Ovary (tissue), 9 donors: ENCODE data around the gene LPAR1. TPM values are rescaled to one million over a fixed set of nuclear protein-coding genes. Genes with fewer than 3 reads are reported as not detected.

Experiments
- DNase-seq, 5 donors: peaks; one replicate each; pipeline ENCODE4 v3.0.0-alpha.2; 2019 to 2020
- H3K27ac ChIP-seq, 2 donors: fragments of 200-600 bp; one replicate each; pipeline versions ENCODE4 v1.5.1 to v1.8.0; 2019 to 2022
- H3K27me3 ChIP-seq: fragments of 200-600 bp; one replicate; pipeline ENCODE4 v1.8.0; 2022
- H3K36me3 ChIP-seq: fragments of 200-600 bp; sonication (generic); one replicate; pipeline ENCODE4 v1.5.1; 2019
- H3K4me1 ChIP-seq: one replicate; pipeline ENCODE4 v1.8.1; 2013; ENCODE audit warnings: mild to moderate bottlenecking, moderate library complexity; ENCODE audit not compliant: insufficient read depth
- H3K4me3 ChIP-seq: fragments of 200-600 bp; sonication (generic); one replicate; pipeline ENCODE4 v1.5.1; 2017
- H3K9me3 ChIP-seq, 2 donors: fragments of 200-600 bp in 1 of 2; sonication (generic) in 1 of 2; one replicate each; pipeline versions ENCODE4 v1.5.1 to v1.8.1; 2013 to 2019; ENCODE audit warnings: mild to moderate bottlenecking in 1 of 2, moderate library complexity in 1 of 2
- CTCF ChIP-seq, 3 donors: fragments of 450-650 bp in 2 of 3; fragments of 200-600 bp in 1 of 3; IDR thresholded peaks; one replicate each; pipeline versions ENCODE4 v1.5.1 to v1.8.0; 2016 to 2022; ENCODE audit warnings: antibody characterized with exemption in 3 of 3, mild to moderate bottlenecking in 1 of 3
- EP300 ChIP-seq: sonication (generic); formaldehyde crosslinking; IDR thresholded peaks from one replicate; pipeline ENCODE4 v1.6.1; 2017; ENCODE audit warnings: antibody characterized with exemption
- POLR2A ChIP-seq: fragments of 450-650 bp; IDR thresholded peaks from one replicate; pipeline ENCODE4 v1.6.1; 2017; ENCODE audit warnings: antibody characterized with exemption, mild to moderate bottlenecking, moderate library complexity
- WGBS, 3 donors: extraction: QIAGEN DNeasy Blood & Tissue Kit in 1 of 3; methylation state at CpG; one replicate each; pipeline versions ENCODE4 v1.1.5 to v1.1.7; 2013 to 2017; 5-methylcytosine and 5-hydroxymethylcytosine counted together
- intact Hi-C, 4 donors: fragments of 100-400 bp; cut with DNase I; formaldehyde crosslinking; loops; one replicate each; pipeline versions ENCODE4 v1.11.0 to v1.15.1; 2022 to 2023
- polyA plus RNA-seq, 2 donors: library from polyadenylated mRNA; stranded (reverse); fragments of 200-250 nt in 1 of 2; fragments of 350-450 nt in 1 of 2; fragmentation: Illumina TruSeq in 1 of 2; extraction: RNeasy Lipid Tissue Mini Kit (QIAGEN cat#74804) in 1 of 2; gene quantifications; one replicate each; pipeline ENCODE4 v1.2.3, GENCODE V29; 2013 to 2014
- total RNA-seq, 7 donors: library from RNA; depleted of rRNA in 2 of 7; stranded (reverse); fragments of >200 nt in 2 of 7; fragmentation: NEBNext Ultra II Directional in 3 of 7; extraction: Animal tissue kit (Norgen Biotek cat#: 25700) in 3 of 7; gene quantifications; one replicate each; pipeline versions ENCODE4 v1.1.0 to v1.2.4, GENCODE V29; 2016 to 2023
- donor health status: DM: no; HTN: no; CAD: no; lungs with moderate emphysema.
- donor health status: DM: no; HTN: no; CAD: no.
- donor health status: Bipolar disorder and iron deficiency.
- donor health status: DM: yes; HTN: yes; CAD: no.
- donor health status: DM: no; HTN: no; CAD: no.
- donor health status: DM: yes; HTN: yes; CAD: no.

LPAR1 gene
- total and polyA plus RNA-seq, 9 donors, result 11.1 to 29.2 (median 18.4) TPM

GRCh38 chr9:110874963-110875674, 163.2 kb downstream of the LPAR1 start:
- no peaks in the 10 kb centered on the region for H3K36me3 ChIP-seq
- 83 to 87% (median 84%) methylated on average over 14 of the region's 14 CpGs for WGBS, 3 donors
- no peak overlapping the region for H3K27ac ChIP-seq
- no peak overlapping the region for H3K4me3 ChIP-seq
- TF ChIP-seq CTCF (IDR thresholded peaks at IDR 0.05), result no peak
- no peak for TF ChIP-seq EP300
- no peak for TF ChIP-seq POLR2A
- DNase-seq, result peak in 1 of 5 donors; percentile 19
- H3K9me3 ChIP-seq, result no peaks in the 10 kb centered on the region
- intact Hi-C loops, result no loop called here
- H3K27me3 ChIP-seq, result no peaks in the 10 kb centered on the region
- H3K4me1 ChIP-seq, result peaks cover 3% of the 10 kb centered on the region

- Histone ChIP-seq H3K36me3 (no peaks in the 10 kb centered on the region), H3K4me1 (peaks cover 2% of the 10 kb centered on the region), H3K27me3 (no peaks in the 10 kb centered on the region), H3K27ac (no peak overlapping the region), H3K4me3 (no peak overlapping the region), H3K9me3 (no peaks in the 10 kb centered on the region)
- intact Hi-C loops, result no loop called here
- no peak for DNase-seq
- TF ChIP-seq EP300 (no peak), CTCF (IDR thresholded peaks at IDR 0.05) (no peak), POLR2A (no peak)
- 57 to 68% (median 66%) methylated on average over 6 of the region's 6 CpGs for WGBS, 3 donors
Measured at GRCh38 chr9:110872920-110873319, 165.3 kb downstream of the LPAR1 start.

- Histone ChIP-seq H3K27ac (no peak overlapping the region), H3K27me3 (no peaks in the 10 kb centered on the region), H3K36me3 (no peaks in the 10 kb centered on the region), H3K4me3 (no peak overlapping the region), H3K9me3 (no peaks in the 10 kb centered on the region), H3K4me1 (peaks cover under 1% of the 10 kb centered on the region)
- intact Hi-C loops, result no loop called here
- DNase-seq, result no peak
- 91 to 96% (median 92%) methylated on average over 1 of the region's 1 CpG for WGBS, 3 donors
- TF ChIP-seq CTCF (IDR thresholded peaks at IDR 0.05), result no peak
- TF ChIP-seq EP300, result no peak
- TF ChIP-seq POLR2A, result no peak
Measured at GRCh38 chr9:110871736-110872135, 166.5 kb downstream of the LPAR1 start.

- intact Hi-C loops, result no loop called here
- WGBS, 3 donors, result 94 to 98% (median 95%) methylated on average over 1 of the region's 1 CpG
- H3K4me3 ChIP-seq, result no peak overlapping the region
Measured at GRCh38 chr9:110869931-110870330, 168.3 kb downstream of the LPAR1 start.

More at GRCh38 chr9:110869931-110870330, 168.3 kb downstream of the LPAR1 start:
- TF ChIP-seq CTCF (IDR thresholded peaks at IDR 0.05) (no peak), EP300 (no peak), POLR2A (no peak)
- H3K36me3 ChIP-seq, result no peaks in the 10 kb centered on the region
- no peaks in the 10 kb centered on the region for H3K27me3 ChIP-seq
- no peak overlapping the region for H3K27ac ChIP-seq
- no peaks in the 10 kb centered on the region for H3K4me1 ChIP-seq
- H3K9me3 ChIP-seq, result no peaks in the 10 kb centered on the region
- DNase-seq, result no peak
